Measurements from ENCODE around the gene RAPGEF4. TPM values are rescaled to one million over a fixed set of nuclear protein-coding genes. Genes with fewer than 3 reads are reported as not detected.

The RAPGEF4 gene
- total RNA-seq, 1 donor from 2014 or later, result 0.73 TPM

DNA sequence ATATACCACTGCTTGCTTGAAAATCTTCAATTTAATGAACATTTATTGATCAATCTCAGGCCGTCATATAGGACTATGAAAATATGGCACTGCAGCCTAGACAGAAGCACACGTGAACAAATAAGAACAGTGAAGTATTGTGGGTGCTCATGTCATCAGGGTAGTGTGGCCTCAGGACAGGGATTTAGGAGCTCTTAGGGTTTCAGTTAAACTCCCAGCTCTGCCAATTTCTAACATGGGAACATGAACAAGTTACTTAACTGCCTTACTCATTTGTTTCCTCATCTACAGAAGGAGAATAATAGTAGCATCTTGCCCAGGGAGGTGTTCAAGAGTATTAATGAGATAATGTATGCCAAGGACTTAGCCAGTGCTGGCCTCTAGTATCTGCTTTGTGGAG lies 194.0 kb downstream of the RAPGEF4 start:
- intact Hi-C loops (cut with micrococcal nuclease), result no loop called here

GRCh38 chr2:172930871-172931255 lies 195.2 kb downstream of the RAPGEF4 start:
- intact Hi-C loops (cut with micrococcal nuclease), result no loop called here

DNA sequence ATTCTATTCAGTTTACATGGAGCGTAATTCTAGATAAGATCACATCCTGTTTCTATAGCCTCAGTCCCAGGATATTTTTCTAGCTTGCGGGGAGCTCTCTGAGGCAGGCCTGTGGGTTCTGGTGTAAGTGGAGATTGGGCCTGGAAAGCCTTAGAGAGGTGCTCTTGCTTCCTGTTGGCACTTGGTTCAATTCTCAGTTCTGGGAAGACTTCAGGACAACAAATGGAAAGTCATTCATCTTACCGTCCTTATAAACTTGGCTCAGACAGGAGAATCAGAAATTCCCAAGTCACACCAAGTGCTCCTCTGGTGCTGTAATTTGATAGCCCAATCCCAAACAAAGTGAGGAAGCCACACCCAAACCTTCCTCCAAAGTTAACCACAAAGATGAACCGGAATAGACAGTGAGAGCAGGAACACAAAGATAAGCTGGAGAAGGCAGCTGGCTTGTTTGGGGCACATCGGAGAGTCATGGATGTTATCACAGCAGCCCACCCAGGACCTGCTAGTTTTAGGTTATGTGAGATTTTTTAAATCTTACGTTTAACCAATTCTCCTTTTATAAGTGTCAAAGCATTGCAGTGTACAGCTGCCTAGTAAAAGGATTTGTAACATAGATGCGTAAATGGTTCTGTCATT lies 195.7 kb downstream of the RAPGEF4 start:
- intact Hi-C loops (cut with micrococcal nuclease), result no loop called here

DNA sequence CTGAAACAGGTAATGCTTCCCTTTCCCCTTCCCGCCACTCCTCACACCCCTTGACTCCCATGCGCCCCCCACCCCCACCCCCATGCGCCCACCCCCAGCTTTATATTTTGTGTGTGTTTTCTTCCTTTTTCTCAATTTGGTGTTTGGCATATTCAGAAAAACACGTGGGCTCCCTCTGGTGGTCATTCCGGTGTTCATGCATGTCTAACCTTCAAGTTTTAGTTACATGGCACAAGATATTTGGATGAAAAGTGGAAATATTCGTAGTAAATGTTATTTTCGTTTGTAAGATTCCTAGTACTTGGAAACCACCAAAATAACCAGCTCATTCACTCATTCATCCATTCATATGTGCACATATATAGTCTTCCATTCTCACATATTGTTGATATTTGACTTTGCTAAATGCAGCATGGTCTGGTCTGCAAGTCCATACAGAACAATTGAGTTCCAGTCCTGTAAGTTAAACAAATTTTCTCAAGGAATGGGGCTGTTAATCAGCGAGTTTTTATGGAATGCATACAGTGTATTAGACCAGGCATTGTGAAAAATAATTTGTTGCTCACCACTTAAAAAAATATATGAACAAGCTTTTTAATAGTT lies 196.4 kb downstream of the RAPGEF4 start:
- intact Hi-C loops (cut with micrococcal nuclease), result loop anchor here (1.0 to 2.0 kb wide), 2 partner anchors 67 to 126 kb away; no protein-coding TSS in a partner anchor

GRCh38 chr2:172937884-172938712 lies 202.5 kb downstream of the RAPGEF4 start:
- intact Hi-C loops (cut with micrococcal nuclease), result no loop called here

DNA sequence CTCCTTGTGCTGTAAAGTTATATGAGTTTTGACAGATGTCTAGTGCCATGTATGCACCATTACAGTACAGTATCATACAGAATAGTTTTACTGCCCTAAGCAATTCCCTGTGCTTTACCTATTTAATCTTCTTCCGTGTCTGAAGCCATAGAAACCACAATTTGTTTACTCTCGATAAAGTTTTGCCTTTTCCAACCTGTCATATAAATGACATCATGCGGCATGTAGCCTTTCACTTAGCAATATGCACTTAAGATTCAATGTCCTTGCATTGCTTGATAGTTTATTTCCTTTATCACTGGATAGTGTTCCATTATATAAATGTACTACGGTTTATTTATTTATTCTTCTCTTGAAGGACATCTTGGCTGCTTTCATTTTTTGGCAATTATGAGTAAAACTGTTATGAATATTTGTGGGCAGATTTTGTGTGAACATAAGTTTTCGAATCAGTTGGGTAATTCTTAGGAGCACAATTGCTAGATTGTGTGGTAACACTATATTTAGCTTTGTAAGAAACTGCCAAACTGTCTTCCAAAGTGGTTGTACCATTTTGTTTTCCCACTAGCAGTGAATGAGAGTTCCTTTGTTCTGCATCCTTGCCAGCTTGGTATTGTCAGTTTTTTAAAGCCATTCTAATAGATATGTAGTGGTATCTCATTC lies 203.2 kb downstream of the RAPGEF4 start:
- intact Hi-C loops (cut with micrococcal nuclease), result no loop called here

GRCh38 chr2:172943539-172943938 lies 207.9 kb downstream of the RAPGEF4 start:
- intact Hi-C loops (cut with micrococcal nuclease), result no loop called here

DNA sequence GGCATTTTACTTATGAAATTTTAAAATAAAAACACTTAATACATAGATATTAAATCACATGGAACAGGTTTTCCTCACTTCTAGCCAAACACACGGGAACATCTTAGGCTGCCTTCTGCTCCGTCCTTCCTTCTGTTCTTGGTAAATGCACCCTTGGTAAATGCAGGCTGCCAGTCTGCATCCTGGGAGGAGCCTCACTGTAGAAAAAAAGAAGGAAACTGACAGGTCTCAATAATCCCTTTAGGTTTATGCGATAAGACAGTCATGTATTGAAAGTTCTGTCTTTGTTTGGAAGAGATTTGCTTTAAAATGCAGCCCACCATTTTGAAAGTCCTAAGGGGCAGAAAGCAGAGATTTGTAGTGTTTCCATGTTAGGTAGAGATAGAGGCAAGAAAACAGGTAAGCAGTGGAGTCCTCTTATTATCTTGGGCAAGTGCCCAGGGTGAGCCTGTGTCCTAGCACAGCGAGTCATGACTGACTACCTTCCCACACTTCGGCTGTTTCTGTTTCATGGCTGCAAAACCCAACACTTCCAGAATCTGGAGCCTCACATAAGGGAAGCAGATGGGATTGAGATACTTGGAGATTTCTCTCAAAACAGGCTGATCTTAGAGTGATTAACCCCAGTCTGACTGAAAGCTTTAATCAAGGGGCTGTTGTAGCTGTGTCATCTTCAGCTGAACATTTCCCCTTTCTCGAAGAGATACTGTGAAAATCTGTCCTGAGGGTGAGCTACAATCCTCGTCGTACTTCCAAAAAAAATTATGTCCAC lies 208.6 kb downstream of the RAPGEF4 start:
- intact Hi-C loops (cut with micrococcal nuclease), result no loop called here

- intact Hi-C loops (cut with micrococcal nuclease), result no loop called here
Measured at GRCh38 chr2:172944794-172945509, 209.3 kb downstream of the RAPGEF4 start.

- intact Hi-C loops (cut with micrococcal nuclease), result no loop called here
Measured at GRCh38 chr2:172945510-172945850, 209.8 kb downstream of the RAPGEF4 start.

DNA sequence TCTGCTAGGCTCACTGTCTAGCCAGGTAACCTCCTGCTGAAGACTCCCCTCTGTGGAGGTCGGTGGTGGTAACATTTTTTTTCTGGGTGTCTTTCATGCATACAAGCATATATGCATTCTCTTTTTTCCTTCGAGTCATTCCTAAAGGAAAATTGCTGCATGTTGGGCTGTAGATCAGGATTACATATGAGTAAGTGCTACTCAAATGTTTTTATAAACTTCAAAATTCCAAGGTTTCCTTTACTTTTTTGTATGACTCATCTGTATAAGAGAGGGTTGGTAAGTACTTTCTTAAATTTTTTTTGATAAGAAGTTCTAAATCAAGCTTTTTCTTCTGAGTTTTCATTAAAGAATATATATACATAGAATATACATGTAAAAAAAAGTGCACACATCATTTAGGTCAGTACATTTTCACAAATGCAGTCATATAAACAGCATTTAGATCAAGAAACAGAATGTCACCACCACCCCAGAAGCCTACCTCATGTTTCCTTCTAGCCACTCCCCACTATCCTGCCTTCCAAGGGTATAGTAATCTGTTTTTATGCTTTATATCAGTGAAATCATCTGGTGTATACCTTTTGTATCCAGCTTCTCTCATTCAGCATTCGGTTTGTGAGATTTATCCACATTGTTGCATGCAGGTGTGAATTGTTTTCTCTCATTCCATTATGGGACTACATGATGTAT lies 212.0 kb downstream of the RAPGEF4 start:
- intact Hi-C loops (cut with micrococcal nuclease), result no loop called here

GRCh38 chr2:172949522-172949921 lies 213.9 kb downstream of the RAPGEF4 start:
- intact Hi-C loops (cut with micrococcal nuclease), result no loop called here

- intact Hi-C loops (cut with micrococcal nuclease), result no loop called here
Measured at GRCh38 chr2:172950565-172950964, 214.9 kb downstream of the RAPGEF4 start.

GRCh38 chr2:172951554-172951953 lies 215.9 kb downstream of the RAPGEF4 start:
- intact Hi-C loops (cut with micrococcal nuclease), result no loop called here

- intact Hi-C loops (cut with micrococcal nuclease), result no loop called here
Measured at GRCh38 chr2:172953411-172953810, 217.8 kb downstream of the RAPGEF4 start.

DNA sequence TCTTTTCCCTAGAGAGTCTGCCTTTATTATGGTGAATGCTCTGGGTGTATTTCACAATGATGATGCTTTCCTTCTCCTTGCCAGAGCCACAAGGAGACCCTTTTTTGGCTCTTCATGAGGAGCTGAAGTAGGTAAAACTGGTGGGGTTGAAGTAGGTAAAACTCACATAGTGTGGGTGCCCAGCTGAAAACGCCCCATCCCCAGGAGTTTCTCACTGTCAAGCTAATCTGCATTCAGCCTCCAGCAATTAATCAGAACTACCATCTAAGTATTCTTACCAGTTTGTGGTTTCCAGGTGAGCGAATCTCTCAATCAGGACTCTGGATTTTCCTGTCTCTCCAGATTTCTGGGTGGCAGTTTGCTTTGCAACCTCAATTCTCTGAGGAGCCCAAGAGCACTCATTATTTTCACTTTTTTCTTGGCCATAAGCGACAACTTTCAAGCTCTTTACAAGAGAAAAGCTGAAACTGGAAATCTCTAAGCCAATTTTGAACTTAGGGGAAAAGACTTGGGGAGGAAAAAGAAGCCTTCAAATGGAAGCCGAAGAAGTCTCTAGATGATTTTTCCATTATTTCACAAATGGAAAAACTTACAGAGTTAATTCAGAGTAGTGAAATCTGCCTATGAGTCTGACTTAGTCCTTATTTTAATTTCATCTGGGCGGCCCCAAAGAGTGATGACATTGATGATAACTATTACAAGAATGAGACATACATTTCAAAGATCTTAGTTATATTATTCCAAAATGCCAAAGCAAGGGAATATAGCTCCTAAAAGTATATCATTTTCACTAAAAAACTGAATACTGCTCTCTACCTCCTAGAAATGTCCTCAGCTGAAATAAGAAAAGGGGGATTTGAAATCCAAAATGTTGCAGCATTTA lies 218.6 kb downstream of the RAPGEF4 start:
- intact Hi-C loops (cut with micrococcal nuclease), result no loop called here

GRCh38 chr2:172955587-172955986 lies 219.9 kb downstream of the RAPGEF4 start:
- intact Hi-C loops (cut with micrococcal nuclease), result no loop called here

DNA sequence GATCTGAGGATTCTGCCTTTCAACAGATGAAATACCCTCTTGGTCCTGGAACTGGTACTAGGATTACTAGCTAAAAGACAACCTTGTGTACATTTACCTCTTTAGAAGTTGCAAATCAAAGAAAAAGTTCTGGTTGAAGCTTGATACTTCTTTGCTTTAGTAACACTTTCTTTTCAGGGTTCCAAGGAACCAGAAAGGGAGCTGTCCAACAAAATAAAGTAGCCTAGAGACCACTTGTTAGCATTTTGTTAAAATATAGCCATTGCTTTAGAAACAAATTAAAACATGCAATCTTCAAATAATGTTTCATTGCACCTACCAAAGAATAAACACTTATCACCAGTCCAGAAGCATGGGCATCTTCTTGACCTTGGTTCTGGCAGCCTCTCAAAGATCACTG lies 222.1 kb downstream of the RAPGEF4 start:
- intact Hi-C loops (cut with micrococcal nuclease), result no loop called here

- intact Hi-C loops (cut with micrococcal nuclease), result no loop called here
Measured at GRCh38 chr2:172962082-172962481, 226.4 kb downstream of the RAPGEF4 start.
